GM12892 (cell line): Measurements from ENCODE around the gene NKD1.

Experiments
- DNase-seq: peaks from one replicate; pipeline ENCODE4 v3.0.0; 2011; ENCODE audit not compliant: insufficient read length
- FAIRE-seq: peaks from 2 replicates; lab custom pipeline; 2011; peaks lifted over from hg19 to GRCh38; lab: Jason Lieb, UNC
- POLR2A ChIP-seq: IDR thresholded peaks from 2 replicates; pipeline ENCODE4 v1.6.1; 2011; ENCODE audit warnings: low read depth, low read length, control low read depth
- POLR2AphosphoS5 ChIP-seq: IDR thresholded peaks from 2 replicates; pipeline ENCODE4 v1.6.1; 2011; ENCODE audit warnings: low read depth, low read length, control low read depth
- TAF1 ChIP-seq: IDR thresholded peaks from 2 replicates; pipeline ENCODE4 v1.6.1; 2011; ENCODE audit warnings: low read depth, mild to moderate bottlenecking, control low read depth, low read length, borderline replicate concordance

The NKD1 gene

DNA sequence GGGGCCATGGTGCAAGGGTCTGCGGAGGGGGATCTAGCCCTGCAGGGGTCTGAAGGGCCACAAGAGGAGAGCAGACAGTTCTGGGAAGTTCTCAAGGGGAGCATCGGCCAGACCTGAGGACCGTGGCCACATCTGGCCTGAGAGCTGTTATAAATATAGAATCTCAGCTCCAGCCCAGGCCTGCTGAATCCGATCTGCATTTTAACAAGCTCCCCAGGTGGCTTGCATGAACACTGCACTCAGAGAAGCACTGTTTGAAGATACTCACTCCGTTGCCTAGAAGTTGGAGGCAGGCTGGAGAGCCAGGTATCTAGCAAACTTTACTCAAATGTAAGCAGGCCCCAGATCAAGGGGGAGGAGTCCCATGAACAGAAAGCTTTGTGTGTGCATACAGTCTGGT lies 61.3 kb downstream of the NKD1 start:
- no peak for FAIRE-seq
- TF ChIP-seq POLR2AphosphoS5 (no peak), POLR2A (no peak), TAF1 (no peak)
- DNase-seq, result no peak

DNA sequence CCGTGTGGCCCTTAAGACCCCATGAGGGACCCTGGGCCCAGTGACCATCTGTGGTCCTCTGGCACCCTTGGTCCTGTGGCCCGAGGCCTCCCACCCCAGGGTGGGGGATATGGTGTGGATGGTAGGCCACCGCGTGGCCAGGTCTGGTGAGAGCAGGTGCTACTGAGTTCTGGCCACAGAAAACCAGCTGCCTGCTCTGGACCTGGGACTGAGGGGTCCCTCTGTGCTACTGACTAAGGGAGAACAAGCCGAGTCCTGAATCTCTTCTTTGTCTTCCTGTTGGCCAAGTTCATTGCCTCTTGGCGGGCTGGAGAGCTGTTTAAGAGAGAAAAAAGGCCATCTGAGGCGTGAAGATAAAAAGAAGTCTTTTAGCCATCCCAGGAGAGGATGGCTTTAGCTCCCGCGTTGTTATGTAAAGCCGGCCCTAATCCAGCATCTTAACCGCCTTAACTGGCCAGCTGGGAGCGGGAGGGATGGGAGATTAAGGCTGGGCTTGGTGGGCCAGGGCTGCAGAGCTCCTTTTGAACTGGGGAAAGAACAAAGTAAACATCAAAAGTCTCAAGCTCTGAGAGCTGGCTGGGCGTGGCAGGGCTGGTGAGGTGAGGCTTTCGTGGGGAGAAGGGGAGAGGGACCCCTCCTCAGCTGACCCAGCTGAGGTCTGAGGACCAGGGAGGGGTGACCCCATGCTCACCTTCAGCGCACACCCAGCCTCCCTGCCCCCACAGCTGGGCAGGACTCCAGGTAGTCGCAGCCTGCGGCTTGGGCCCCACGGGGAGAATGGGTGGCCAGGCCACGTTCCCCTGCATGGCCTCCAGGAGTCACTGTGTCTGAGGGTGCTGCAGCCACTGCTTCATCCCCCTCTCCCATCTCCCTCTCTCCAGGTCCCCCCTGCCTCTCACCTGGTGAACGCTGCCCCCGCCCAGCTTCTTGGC lies 62.4 kb downstream of the NKD1 start:
- FAIRE-seq (no peak), DNase-seq (no peak)
- TF ChIP-seq TAF1, result no peak
- TF ChIP-seq POLR2A, result no peak
- no peak for TF ChIP-seq POLR2AphosphoS5

DNA sequence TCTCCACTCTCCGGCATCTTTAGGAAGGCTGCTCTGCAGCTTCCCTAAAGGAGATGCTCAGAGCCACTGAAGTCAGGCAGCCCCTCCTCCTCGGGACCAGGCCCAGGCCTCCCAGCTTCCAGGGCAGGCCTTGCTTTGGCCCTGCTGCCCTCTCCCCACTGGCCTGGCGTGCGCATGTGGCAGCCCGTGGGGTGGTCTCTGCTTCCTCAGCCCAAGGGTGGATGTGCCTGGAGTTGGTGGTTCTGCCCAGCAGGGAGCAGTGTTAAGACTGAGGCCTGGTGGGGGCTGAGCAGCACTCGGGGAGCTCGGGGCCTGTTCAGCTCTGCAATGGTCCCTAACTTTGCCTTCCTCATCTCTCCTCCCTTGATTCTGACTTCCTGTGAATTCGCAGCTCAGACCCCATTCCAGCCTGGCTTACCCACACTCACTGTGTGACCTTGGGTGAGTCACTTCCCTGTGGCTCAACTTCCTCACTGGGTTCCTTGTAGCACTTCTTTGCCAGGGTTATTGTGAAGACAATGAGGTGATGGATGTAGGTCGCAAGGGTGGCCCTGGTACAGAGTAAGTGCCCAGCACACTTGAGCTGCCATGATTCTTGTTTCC lies 63.2 kb downstream of the NKD1 start:
- TF ChIP-seq POLR2A (no peak), POLR2AphosphoS5 (no peak), TAF1 (no peak)
- FAIRE-seq (no peak), DNase-seq (no peak)

DNA sequence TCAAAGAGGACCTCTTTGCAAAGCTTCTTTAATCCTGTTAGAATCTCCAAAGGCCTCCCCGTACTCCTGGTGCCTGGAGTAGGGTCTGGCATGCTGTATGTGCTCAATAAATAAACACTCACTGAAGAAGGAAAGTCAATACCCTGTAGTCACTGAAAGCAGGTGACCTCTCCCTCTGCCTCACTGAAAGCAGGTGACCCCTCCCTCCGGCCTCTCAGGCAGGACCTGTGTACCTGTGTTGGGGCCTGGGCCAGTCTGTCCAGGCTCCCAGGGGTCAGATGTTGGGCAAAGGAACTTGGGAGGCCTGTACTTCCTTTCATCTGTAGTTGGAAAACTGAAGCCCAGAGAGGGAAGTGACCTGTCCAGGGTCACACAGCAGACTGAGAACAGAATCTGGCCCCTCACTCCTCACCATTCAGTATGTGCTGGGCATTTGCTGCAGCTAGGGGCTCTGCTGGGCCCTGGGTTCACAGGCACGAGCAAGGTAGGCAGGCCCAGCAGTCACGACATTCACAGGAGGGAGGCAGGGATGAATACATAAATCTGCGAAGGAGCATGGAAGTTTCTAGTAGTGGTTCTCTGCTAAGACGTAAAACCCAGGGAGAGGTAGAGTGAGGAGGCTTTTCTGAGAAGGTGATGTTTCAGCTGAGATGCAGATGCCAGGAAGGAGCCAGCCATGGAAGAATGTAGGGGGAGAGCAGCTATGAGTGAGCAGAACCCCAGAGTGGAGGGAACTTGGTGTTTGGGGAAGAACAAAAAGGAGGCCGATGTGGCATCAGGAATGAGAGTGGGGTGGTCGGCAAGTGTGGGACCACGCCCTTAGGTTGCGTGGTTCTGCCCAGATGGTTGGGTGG lies 64.0 kb downstream of the NKD1 start:
- DNase-seq, result no peak
- TF ChIP-seq POLR2AphosphoS5, result no peak
- no peak for TF ChIP-seq TAF1
- no peak for TF ChIP-seq POLR2A
- no peak for FAIRE-seq

DNA sequence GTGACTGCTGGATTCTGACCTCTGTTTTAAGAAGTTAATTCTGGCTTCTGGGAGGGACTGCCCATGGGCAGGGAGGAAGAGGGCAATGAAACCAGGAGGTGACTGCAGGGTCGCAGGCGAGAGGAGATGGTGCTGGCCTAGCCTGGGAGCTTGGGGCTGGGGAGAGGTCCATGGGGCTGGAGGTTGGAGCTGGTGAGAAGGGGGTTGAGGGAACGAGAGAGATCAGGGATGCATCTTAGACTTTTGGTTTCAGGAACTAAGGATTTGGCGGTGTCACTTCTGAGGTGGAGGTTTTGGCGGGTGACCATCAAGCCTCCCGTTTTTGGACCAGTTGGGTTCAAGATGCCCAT lies 64.6 kb downstream of the NKD1 start:
- no peak for FAIRE-seq

DNA sequence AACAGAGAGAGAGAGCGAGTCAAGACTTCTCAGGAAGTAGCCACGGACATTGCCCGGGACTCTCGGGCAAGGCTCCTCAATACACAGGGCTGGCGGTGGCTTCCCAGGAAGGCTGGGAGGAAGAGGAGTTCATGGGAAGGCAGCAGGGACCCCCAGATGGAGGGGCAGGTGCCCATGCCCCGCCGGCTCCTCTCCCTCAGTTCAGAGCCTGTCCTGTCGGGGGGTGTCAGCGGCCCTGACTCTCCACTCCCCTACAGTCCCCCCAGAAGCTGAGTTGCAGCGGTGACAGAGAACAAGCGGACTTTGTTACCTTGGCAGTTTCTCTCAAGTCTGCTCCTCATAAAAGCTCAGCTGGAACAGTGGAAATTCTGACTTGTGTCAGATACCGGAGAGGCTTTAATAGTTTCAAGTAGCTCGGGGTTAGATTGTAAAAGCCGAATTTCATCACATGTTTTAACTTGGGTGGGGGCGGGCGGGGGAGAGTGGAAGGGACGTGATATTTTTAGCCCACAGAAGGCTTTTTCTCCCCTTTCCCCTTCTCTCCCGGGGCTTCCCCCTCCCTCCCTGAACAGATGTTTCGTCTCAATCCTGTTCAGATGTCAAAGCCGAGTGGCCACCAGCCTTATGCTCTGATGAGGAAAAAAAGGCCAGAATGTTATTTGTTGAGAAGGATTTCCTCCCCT lies 65.2 kb downstream of the NKD1 start:
- FAIRE-seq (no peak), DNase-seq (no peak)
- TF ChIP-seq POLR2AphosphoS5 (no peak), TAF1 (no peak), POLR2A (no peak)

More for the DNA sequence above, 64.6 kb downstream of the NKD1 start:
- TF ChIP-seq POLR2AphosphoS5 (no peak), TAF1 (no peak), POLR2A (no peak)
- DNase-seq, result no peak

DNA sequence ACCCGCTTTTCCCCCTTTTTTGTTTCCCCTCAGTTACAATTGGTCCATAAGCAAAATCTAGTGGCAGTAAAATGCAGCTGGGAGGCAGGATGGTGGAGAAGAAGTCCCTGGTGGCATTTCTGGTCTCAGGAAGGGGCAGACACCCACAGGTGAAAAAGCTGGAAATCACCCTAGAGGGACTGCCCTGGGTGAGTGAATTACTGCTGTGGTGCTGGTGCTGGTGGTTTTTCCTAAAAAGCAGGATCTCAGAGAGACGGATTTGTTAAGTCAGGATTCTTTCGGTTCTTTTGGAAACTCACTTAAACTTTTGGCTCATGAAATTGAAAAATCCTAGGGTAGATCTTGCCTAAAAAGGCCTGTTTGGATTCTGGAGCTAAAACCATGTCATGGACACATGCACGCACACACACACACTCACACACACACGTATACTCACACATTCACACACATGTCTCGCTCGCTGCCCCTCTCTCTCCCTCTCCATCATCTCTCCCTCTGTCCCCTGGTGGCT lies 65.8 kb downstream of the NKD1 start:
- no peak for DNase-seq
- TF ChIP-seq TAF1 (no peak), POLR2A (no peak), POLR2AphosphoS5 (no peak)
- FAIRE-seq, result peak; percentile 60

DNA sequence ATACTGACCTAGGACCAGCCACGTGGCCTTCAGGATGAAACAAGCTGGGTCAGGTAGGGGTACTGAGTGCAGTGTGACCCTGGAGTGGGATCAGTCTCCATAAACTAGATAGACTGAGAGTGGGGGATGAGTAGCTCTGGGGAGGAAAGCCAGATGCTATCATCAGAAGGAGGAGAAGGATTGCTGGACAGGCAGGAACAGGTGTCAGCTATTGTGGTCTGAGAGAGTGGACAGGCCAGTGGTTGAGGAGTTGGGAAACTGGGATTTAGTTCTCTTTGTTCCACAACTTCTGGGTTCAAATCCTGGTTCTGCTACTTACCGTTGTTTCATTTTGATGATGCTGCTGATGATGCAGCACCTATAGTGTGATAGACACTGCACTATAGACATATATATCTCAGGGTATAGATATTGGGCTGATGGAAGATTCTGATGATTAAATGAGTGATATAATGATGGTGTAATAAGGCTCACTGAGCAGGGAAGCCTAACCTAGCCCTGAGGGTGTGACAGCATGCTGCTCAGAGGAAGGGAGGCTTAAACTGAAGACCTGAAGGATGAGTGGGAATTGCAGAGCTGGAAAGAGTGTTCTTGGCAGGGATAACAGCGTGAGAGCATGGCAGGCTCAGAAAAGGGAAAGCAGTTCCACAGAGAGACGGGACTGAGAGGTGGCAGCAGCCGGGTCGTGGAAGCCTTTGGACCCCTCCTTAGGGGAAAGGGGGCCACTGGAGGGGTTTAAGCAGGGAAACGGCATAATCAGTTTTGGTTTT lies 66.9 kb downstream of the NKD1 start:
- DNase-seq (no peak), FAIRE-seq (no peak)
- no peak for TF ChIP-seq POLR2A
- no peak for TF ChIP-seq POLR2AphosphoS5
- TF ChIP-seq TAF1, result no peak

DNA sequence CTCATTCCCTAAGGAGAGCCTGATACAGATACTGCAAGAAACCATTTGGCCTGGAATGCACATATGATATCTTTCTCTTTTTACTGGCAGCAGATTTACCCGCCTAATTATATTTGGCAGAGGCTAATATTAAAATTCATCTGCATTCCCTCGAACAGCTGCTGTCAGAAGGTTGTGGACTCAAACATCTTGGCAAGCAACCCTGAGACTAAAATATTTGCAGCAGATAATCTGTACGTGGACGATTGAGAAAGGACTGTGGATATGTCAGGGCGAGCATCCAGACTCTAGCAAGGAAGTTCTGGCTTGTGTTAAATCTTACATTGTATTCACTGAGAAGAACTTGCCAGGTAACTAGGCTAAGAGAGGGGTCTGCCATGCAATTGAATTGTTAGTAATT lies 67.7 kb downstream of the NKD1 start:
- TF ChIP-seq POLR2A (no peak), TAF1 (no peak), POLR2AphosphoS5 (no peak)
- no peak for FAIRE-seq
- no peak for DNase-seq

DNA sequence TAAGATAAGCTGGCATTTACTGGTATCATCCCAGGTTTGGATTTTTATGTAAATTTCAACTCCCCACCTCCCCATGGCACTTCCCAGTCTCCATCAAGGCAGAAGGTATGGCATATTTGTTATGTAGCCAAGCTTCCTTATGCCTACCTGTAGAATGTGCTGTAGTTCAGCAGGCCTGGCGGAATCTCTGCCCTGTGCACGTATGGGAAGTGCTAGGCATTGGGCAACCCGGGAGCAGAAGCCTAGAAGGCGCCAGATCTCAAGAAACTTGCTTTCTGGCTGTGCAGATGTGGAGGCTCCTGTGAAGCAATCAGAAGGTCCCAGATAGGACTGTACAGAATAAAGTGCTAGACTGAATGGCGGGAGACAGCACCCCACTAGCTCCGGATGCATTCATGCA lies 68.2 kb downstream of the NKD1 start:
- no peak for DNase-seq
- no peak for FAIRE-seq
- TF ChIP-seq POLR2A (no peak), TAF1 (no peak)
